ENCODE measurements around the gene TMEM169. TPM values are rescaled to one million over a fixed set of nuclear protein-coding genes. Genes with fewer than 3 reads are reported as not detected.
"Not testable (repeated sequence)": the region's sequence is repeated elsewhere in the genome, so short reads cannot be mapped to it uniquely, and the experiment has no call there.

TMEM169 gene
- total RNA-seq, 1 donor = 0.36 TPM

DNA sequence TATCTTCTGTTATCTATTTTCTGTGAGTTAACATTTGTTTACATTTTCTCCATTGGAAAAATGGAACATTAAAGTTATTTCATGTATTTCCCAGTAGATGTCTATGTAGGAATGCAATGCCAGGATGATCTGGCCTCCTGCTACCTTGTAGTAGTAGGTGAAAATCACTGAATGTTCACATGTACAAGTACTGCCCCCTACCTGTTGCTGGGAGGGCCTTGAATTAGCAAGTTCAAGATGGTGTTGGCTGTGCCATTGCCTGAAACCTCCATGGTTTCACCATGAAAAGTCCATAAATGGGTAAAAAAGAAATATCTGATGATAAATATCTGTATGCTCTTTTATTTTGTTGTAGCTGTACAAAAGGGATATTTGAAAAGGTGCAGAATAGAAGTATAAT lies 58.2 kb downstream of the TMEM169 start:
- peaks cover 24% of the 10 kb centered on the region for H3K79me2 ChIP-seq (ENCODE audit: insufficient read depth, low read length)
- no peak overlapping the region for H3K4me2 ChIP-seq (ENCODE audit: insufficient read depth, low read length)
- peaks cover 83% of the 10 kb centered on the region for H3K36me3 ChIP-seq (ENCODE audit: insufficient read depth, low read length)
- no peak overlapping the region for H3K27ac ChIP-seq (ENCODE audit: low read depth, low read length)
- no peak overlapping the region for H2AFZ ChIP-seq (ENCODE audit: low read length)
- H3K4me1 ChIP-seq (ENCODE audit: insufficient read depth, low read length) = peaks cover 7% of the 10 kb centered on the region
- TF ChIP-seq, protein P1, sequence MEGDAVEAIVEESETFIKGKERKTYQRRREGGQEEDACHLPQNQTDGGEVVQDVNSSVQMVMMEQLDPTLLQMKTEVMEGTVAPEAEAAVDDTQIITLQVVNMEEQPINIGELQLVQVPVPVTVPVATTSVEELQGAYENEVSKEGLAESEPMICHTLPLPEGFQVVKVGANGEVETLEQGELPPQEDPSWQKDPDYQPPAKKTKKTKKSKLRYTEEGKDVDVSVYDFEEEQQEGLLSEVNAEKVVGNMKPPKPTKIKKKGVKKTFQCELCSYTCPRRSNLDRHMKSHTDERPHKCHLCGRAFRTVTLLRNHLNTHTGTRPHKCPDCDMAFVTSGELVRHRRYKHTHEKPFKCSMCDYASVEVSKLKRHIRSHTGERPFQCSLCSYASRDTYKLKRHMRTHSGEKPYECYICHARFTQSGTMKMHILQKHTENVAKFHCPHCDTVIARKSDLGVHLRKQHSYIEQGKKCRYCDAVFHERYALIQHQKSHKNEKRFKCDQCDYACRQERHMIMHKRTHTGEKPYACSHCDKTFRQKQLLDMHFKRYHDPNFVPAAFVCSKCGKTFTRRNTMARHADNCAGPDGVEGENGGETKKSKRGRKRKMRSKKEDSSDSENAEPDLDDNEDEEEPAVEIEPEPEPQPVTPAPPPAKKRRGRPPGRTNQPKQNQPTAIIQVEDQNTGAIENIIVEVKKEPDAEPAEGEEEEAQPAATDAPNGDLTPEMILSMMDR (IDR thresholded peaks at IDR 0.05; ENCODE audit: extremely low read depth, low read depth, low read length) = peak; percentile 31
- no peak overlapping the region for H3K4me3 ChIP-seq (ENCODE audit: insufficient read depth, low read length)
- H3K9me3 ChIP-seq (ENCODE audit: low read depth, low read length) = no peaks in the 10 kb centered on the region
- no peak for DNase-seq (ENCODE audit: insufficient read length, low spot score, missing footprints)
- H4K20me1 ChIP-seq (ENCODE audit: insufficient read depth, low read length) = peaks cover 6% of the 10 kb centered on the region
- H3K27me3 ChIP-seq (ENCODE audit: insufficient read depth, low read length) = no peaks in the 10 kb centered on the region

DNA sequence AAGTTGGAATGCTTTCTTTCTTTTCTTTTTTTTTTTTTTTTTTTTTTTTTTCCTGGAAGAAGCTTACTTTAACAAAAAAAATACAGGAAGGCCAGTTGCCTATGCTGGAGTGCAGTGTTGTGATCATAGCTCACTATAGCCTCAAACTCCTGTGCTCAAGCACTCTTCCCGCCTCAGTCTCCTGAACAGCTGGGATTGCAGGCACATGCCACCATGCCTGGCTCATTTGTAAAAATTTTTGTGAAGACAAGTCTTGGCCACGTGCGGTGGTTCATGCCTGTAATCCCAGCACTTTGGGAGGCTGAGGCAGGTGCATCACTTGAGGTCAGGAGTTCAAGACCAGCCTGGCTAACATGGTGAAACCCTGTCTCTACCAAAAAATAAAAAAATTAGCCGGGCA lies 59.8 kb downstream of the TMEM169 start:
- H3K27me3 ChIP-seq (ENCODE audit: insufficient read depth, low read length); DNase-seq (ENCODE audit: insufficient read length, low spot score, missing footprints); H3K27ac ChIP-seq (ENCODE audit: low read depth, low read length); H3K4me1 ChIP-seq (ENCODE audit: insufficient read depth, low read length); H3K4me3 ChIP-seq (ENCODE audit: insufficient read depth, low read length); H2AFZ ChIP-seq (ENCODE audit: low read length); H3K4me2 ChIP-seq (ENCODE audit: insufficient read depth, low read length); H3K9me3 ChIP-seq (ENCODE audit: low read depth, low read length); H4K20me1 ChIP-seq (ENCODE audit: insufficient read depth, low read length): not testable (repeated sequence)
- Histone ChIP-seq H3K36me3 (ENCODE audit: insufficient read depth, low read length) (peaks cover 84% of the 10 kb centered on the region), H3K79me2 (ENCODE audit: insufficient read depth, low read length) (peaks cover 26% of the 10 kb centered on the region)

DNA sequence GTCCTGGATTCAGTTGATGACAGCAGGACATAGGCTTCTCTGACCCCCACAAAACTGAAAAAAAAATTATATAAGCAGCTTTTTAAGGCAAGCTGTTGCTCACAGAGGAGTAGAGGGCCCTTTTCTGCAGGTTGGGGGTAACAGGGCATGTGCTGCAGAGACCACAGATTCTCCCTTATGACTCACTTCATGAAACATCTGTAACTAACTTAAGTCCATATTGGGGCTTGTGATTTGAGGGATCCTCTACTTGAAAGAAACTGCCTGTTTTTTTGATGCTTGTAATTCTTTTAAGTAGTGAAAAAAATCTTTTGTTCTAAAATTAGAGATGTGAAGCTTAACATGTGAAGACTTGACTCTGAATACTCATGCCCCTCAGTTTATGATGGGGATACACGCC lies 60.8 kb downstream of the TMEM169 start:
- H3K4me2 ChIP-seq (ENCODE audit: insufficient read depth, low read length) = no peak overlapping the region
- peak overlapping the region; percentile 14 for H3K27ac ChIP-seq (ENCODE audit: low read depth, low read length)
- peaks cover 7% of the 10 kb centered on the region for H3K4me1 ChIP-seq (ENCODE audit: insufficient read depth, low read length)
- no peak overlapping the region for H2AFZ ChIP-seq (ENCODE audit: low read length)
- H3K27me3 ChIP-seq (ENCODE audit: insufficient read depth, low read length) = no peaks in the 10 kb centered on the region
- H3K9me3 ChIP-seq (ENCODE audit: low read depth, low read length) = no peaks in the 10 kb centered on the region
- peak; percentile 50 for DNase-seq (ENCODE audit: insufficient read length, low spot score, missing footprints)
- peaks cover 3% of the 10 kb centered on the region for H4K20me1 ChIP-seq (ENCODE audit: insufficient read depth, low read length)
- peaks cover 33% of the 10 kb centered on the region for H3K79me2 ChIP-seq (ENCODE audit: insufficient read depth, low read length)
- TF ChIP-seq, protein P1 (IDR thresholded peaks at IDR 0.05; ENCODE audit: extremely low read depth, low read depth, low read length) = no peak
- H3K36me3 ChIP-seq (ENCODE audit: insufficient read depth, low read length) = peaks cover 85% of the 10 kb centered on the region
- H3K4me3 ChIP-seq (ENCODE audit: insufficient read depth, low read length) = no peak overlapping the region

DNA sequence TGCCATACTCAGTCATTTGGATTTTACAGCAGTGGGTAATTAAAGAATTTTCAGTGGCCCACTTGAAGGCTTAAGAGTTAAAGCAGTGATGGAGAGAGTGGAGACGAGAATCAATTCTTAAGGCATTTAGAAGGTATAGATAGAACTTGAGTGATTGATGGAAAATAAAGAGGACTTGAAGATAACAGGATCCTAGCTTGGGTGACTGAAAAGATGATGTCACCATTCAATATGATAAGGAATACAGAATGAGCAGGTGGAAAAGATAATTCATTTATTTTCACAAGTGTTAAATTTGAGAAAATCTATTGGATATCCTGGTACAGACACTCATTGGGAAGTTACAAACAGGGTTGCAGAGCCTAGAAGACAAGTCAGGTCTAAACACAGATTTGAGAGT lies 62.7 kb downstream of the TMEM169 start:
- peaks cover 7% of the 10 kb centered on the region for H3K4me1 ChIP-seq (ENCODE audit: insufficient read depth, low read length)
- no peak overlapping the region for H3K4me2 ChIP-seq (ENCODE audit: insufficient read depth, low read length)
- no peaks in the 10 kb centered on the region for H3K9me3 ChIP-seq (ENCODE audit: low read depth, low read length)
- peaks cover 32% of the 10 kb centered on the region for H3K79me2 ChIP-seq (ENCODE audit: insufficient read depth, low read length)
- no peaks in the 10 kb centered on the region for H3K27me3 ChIP-seq (ENCODE audit: insufficient read depth, low read length)
- H3K4me3 ChIP-seq (ENCODE audit: insufficient read depth, low read length) = no peak overlapping the region
- peaks cover 84% of the 10 kb centered on the region for H3K36me3 ChIP-seq (ENCODE audit: insufficient read depth, low read length)
- no peak overlapping the region for H2AFZ ChIP-seq (ENCODE audit: low read length)
- no peak for DNase-seq (ENCODE audit: insufficient read length, low spot score, missing footprints)
- TF ChIP-seq, protein P1 (IDR thresholded peaks at IDR 0.05; ENCODE audit: extremely low read depth, low read depth, low read length) = no peak
- H3K27ac ChIP-seq (ENCODE audit: low read depth, low read length) = no peak overlapping the region
- H4K20me1 ChIP-seq (ENCODE audit: insufficient read depth, low read length) = peaks cover 3% of the 10 kb centered on the region
